Astrocyte of the spinal cord (primary cell): Measurements from ENCODE around the gene PUSL1.

Experiments used
- DNase-seq: peaks from one replicate; pipeline ENCODE4 v3.0.0; 2011; ENCODE audit warnings: low read depth, low spot score
- H3K4me3 ChIP-seq: 2 replicates; pipeline ENCODE4 v1.5.1; 2011; ENCODE audit warnings: low read depth, mild to moderate bottlenecking, low read length, moderate library complexity
- CTCF ChIP-seq: IDR thresholded peaks from 2 replicates; pipeline ENCODE4 v1.5.1; 2012; ENCODE audit warnings: low read depth, mild to moderate bottlenecking, low read length, inconsistent platforms
- in situ Hi-C: cut with HindIII; loops from 2 replicates; pipeline ENCODE4 v1.10.0; 2017; ENCODE audit warnings: low sequenced_read_pairs

The PUSL1 gene

DNA sequence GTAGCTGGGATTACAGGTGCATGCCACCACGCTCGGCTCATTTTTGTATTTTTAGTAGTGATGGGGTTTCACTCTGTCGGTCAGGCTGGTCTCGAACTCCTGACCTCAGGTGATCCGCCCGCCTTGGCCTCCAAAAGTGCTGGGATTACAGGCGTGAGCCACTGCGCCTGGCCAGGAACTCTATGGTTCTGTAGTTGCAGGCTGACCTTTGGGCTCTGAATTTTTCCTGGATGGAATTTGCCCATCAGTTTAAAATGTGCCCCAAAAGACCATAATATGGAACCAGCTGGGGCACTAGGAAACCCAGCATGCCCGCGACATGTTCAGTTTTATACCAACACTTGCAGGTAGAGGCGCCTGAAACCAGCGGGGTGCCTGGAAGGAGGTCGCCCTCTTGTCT, 29.8 kb upstream of the PUSL1 start:
- TF ChIP-seq CTCF, result no peak
- DNase-seq, result no peak
- in situ Hi-C loops, result no loop called here
- H3K4me3 ChIP-seq, result no peak overlapping the region

DNA sequence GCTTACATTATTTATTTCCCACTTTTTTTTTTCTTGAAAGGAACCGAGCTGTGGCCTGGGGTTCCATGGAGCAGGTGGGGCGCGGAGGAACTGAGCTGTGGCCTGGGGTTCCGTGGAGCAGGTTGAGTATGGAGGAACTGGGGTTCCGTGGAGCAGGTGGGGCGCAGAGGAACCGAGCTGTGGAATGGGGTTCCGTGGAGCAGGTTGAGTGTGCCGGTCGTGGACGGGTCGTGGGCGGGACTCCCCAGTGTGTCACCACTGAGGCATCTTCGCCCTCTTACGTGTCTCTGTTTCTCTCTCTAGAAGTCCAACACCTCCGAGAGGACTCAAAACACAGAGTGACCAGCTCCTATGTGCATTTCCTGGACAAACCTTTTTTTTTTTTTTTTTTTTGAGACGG, 29.4 kb upstream of the PUSL1 start:
- H3K4me3 ChIP-seq, result no peak overlapping the region
- no peak for DNase-seq
- no peak for TF ChIP-seq CTCF
- in situ Hi-C loops, result no loop called here

- no peak for DNase-seq
- TF ChIP-seq CTCF, result no peak
- in situ Hi-C loops, result no loop called here
- H3K4me3 ChIP-seq, result no peak overlapping the region
Measured at GRCh38 chr1:1280782-1281481, 27.5 kb upstream of the PUSL1 start.

- TF ChIP-seq CTCF, result no peak
- no peak for DNase-seq
- H3K4me3 ChIP-seq, result no peak overlapping the region
- in situ Hi-C loops, result no loop called here
Measured at GRCh38 chr1:1281533-1282321, 26.7 kb upstream of the PUSL1 start.

- TF ChIP-seq CTCF, result no peak
- no peak for DNase-seq
- no peak overlapping the region for H3K4me3 ChIP-seq
- in situ Hi-C loops, result no loop called here
Measured at GRCh38 chr1:1282998-1283397, 25.4 kb upstream of the PUSL1 start.

- peak; percentile 3 for TF ChIP-seq CTCF
- H3K4me3 ChIP-seq, result no peak overlapping the region
- DNase-seq, result no peak
- in situ Hi-C loops, result no loop called here
Measured at GRCh38 chr1:1283821-1284220, 24.6 kb upstream of the PUSL1 start.
